NCI-H748 (cell line): ENCODE measurements around the gene FCAMR.

ENCODE experiments used
- DNase-seq: peaks from one replicate; lab custom pipeline; 2025; ENCODE audit not compliant: unreplicated experiment; lab: John Stamatoyannopoulos, UW

FCAMR gene

DNA sequence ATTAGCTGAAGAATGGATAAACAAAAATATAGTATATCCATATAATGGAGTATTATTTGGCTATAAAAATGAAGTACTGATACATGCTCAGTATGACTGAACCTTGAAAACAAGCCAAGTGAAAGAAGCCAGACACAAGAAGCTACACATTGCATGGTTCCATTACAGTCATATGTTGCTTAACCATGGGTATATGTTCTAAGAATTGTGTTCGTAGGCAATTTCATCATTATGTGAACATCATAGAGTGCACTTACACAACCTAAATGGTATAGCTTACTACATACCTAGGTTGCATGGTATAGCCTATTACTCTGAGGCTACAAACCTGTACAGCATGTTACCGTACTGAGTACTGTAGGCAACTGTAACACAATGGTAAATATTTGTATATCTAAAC, 28.6 kb upstream of the FCAMR start:
- no peak for DNase-seq

GRCh38 chr1:206992790-206993189, 22.5 kb upstream of the FCAMR start:
- DNase-seq, result no peak

DNA sequence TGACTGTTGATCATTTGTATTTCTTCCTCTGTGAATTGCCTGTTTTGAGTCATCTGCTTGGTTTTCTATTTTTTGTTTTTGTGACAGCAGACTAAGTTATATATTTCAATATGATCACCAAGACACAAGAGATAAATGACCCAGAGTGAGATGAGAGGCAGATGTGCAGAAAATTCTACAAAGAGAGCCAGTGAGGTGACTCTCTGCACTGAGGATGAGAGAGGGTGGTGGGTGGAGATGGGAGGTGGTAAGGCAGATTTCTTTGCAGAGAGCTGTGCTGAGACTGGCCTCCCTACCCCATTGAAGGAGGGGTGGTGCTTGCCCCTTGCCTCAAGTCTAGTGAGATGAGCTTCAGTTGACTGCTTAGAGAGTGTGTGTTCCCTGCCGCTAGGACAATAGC, 17.6 kb upstream of the FCAMR start:
- DNase-seq, result no peak

DNA sequence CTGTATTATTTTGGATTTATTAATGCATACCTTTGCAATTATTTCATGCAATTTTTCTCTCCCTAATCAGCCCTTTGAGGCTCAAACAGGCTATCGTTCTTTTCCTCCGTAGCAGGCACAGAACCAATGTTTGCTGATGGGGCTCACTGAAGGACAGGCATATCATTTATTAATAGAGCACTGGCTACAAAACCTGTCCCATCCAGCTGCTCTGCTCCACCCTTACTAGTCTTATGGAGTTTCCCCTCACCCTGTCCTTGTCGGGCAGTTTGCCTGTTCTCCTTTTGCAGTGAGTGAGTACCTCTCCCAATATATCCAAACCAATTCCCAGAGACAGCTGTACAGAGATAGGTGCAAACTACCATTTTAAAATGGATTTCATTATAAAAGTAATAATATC, 16.6 kb upstream of the FCAMR start:
- no peak for DNase-seq

DNA sequence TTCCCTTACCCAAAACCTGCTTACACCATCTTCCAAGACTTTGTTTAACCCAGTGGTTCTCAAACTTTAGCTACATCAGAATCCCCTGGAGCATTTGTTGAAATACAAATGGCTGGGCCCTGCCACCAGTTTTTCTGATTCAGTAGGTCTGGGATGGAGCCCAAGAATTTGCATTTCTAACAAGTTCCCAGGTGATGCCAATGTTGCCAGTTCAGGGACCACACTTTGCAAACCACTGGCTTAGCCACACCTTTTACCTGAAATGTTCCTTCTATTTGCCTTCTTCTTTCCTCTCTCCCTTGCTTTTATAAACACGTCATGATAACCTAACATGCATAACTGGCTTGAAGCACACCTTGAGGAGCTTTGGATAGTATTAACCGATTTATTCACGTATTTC, 16.1 kb upstream of the FCAMR start:
- no peak for DNase-seq

- no peak for DNase-seq
These were observed 15.0 kb upstream of the FCAMR start for GRCh38 chr1:206985162-206985749.

- peak; percentile 48 for DNase-seq
These were observed 12.0 kb upstream of the FCAMR start for GRCh38 chr1:206982216-206982615.

GRCh38 chr1:206979379-206980043, 9.3 kb upstream of the FCAMR start:
- DNase-seq, result peak; percentile 10

GRCh38 chr1:206978259-206978658, 8.0 kb upstream of the FCAMR start:
- DNase-seq, result no peak

DNA sequence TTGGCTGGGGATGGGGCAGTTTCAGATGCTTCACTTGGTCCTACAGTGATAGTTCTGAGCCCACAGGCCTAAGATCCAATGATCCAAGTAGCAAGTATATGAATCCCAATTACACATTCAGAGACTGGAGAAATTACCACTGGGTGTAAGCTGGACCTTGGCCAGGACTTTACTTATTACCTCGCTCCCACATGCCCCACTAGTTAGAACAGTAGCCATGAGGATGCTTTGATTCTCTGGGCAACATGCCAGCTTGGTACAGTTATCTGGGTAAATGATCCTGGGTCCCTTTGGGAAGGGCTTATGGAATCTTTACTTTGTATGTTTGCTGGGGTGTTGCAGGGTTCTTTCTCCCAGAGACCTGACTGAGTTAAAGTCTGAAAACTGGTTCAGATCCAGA, 5.0 kb upstream of the FCAMR start:
- peak; percentile 31 for DNase-seq

DNA sequence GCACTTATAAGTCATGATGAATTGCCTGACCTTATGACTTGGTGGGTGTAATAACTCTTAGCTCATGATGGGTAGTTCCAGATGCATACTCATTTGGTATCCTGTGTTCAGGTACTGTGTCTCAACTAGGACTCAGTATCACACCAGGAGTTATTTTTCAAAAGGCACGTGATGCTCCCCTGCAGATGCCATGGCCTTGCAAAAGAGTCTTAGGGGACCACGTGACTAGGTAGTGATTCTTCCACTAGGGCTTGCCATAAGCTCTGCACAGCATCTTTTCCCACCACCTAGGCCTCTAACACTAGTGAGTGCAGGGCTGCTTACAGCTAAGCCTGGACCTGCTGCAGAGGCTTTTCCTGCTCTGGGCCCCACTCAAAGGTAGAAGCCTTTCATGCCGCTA, 3.9 kb upstream of the FCAMR start:
- no peak for DNase-seq

DNA sequence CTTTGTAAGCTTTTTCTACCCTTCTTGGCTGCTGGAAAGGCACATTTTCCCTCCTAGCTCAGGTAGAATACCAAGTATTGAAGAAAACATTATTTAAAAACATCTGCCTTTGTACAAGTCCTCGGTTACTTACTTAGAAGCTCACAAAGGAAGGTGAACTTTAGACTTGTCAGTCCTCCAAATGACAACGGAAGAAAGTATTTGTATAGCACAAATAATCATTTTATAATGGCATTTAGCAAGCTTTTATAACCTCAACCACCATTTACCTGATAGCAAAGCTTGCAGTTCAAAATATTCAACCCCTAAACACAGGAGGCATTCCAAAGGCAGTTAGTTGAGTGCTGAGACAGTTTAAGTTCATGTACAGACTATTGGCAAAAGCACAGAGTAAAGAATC, 2.5 kb upstream of the FCAMR start:
- no peak for DNase-seq

DNA sequence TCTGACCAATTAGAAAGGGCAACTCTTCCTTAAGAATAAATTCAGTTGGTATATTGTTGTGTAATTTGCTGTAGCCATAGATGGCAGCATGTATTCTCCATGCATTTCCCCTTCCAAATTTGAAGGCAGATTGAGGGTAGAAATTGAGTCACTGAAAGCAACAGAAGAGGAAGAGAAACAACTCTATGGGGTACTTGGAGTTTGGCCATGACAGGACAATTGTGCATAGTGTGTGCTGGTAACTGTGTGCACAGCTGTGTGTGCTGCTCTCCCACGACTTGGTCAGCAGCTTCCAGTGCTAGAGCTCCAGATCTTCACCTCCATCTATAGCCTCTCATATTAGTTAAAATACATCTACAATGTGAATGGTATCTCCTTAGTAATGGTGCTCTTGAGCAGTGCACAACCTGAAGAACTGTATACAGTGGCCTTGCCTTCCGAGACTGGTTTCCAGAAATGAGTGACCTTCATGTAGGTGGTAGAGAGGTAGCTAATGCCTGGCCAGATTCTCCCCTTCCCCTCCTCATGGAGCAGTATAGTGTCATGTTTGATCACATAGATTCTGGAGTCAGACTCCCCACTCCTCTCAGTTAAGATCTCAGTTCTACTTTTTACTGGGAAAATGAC, 882 bp upstream of the FCAMR start:
- no peak for DNase-seq

- no peak for DNase-seq
These were observed 1.2 kb downstream of the FCAMR start for GRCh38 chr1:206969090-206969489.

- no peak for DNase-seq
These were observed 3.0 kb downstream of the FCAMR start for GRCh38 chr1:206967096-206967849.

DNA sequence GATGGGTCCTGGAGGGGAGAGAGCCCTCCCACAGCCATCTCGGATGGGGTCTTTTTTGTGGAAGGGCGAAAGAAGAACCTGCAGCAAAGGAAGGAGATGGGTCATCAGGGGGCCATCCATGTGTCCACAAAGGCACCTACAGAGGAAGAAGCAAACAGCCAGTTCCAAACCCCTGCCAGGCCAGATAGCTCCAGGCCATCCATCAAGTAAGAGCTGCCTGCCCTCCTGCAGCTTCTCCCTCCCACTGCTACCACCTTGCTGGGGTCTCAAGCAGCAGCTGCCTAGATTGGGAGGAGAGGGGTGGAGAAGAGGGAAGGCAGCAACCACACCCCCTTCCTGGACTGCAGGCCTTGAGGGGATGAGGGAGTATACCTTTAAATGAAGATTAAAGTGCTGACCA, 4.5 kb downstream of the FCAMR start:
- no peak for DNase-seq

DNA sequence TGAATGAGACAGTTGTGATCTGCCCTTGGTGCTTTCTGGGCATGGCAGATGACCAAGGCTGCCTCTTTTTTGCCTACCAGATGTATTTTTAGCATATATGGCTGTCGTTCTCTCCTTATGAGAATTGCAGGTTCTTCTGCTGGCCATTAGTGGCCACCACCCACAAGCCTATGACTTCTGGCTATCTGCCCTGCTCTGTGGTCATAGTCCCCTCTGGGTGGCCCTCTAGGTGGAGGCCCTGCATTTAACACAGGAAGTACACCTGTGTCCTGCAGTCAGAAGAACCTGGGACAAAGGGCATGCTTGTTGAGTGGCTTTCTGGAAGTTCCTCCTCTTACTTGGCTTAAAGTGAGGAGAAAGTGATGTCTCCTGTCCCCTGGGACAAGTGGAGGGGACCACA, 6.5 kb downstream of the FCAMR start:
- DNase-seq, result no peak

DNA sequence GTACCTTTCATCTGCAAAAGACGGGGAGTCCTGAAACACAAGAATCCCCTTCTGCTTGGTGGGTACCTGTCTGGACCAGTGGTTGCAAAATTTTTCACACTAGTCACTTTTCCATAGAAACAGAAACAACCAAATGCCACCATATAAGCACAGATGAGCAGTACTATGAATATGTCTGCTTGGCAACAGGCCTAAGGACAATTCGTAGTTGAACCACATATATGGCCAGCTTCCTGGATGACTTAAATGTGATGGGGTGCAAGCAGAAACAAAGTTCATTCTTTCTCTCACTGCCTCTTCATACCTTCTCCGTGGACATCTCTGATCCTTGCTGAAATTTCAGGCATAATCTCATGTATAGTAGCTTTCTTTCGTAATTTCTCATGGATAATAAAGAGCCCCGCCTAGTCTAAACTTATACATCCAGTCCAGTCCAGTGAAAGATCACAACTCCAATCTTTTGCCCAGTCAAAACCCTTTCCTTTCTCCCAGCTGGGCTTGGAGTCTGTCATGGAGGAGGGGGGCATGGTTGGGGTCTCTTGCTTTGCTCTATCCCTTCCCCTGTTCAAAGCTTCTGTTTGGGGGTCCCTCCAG, 7.0 kb downstream of the FCAMR start:
- no peak for DNase-seq

DNA sequence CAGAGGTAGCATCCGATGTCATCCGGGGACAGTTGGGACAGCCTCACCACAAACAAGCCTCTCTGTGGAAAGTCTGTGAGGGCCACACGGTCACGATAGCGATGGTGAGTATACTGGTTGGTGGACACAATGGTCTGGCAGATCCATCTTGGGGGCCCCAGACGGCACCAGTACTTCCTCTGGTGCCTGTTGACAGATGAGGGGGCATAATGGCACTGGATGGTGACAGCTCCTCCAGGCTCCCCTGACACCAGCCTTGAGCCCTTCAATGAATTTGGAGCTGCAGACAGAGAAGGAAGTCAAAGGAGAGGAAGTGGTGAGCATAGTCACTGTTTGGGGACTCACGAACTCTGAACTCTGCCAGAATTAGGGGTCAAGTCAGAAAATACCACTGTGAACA, 8.0 kb downstream of the FCAMR start:
- no peak for DNase-seq

- no peak for DNase-seq
These were observed 8.6 kb downstream of the FCAMR start for GRCh38 chr1:206961668-206962067.

- no peak for DNase-seq
These were observed 9.4 kb downstream of the FCAMR start for GRCh38 chr1:206960676-206961386.
